HuH-7.5 (cell line): ENCODE measurements around the gene ATP9B.

Experiments used
- DNase-seq: peaks from one replicate; pipeline ENCODE4 v3.0.0; 2011; ENCODE audit warnings: low spot score

Gene ATP9B

GRCh38 chr18:79396431-79397246 lies 327.4 kb downstream of the ATP9B start:
- no peak for DNase-seq

GRCh38 chr18:79397247-79397829 lies 328.1 kb downstream of the ATP9B start:
- DNase-seq: no peak

- DNase-seq: no peak
Measured at GRCh38 chr18:79397830-79398761, 328.9 kb downstream of the ATP9B start.

- peak; percentile 45 for DNase-seq
Measured at GRCh38 chr18:79399275-79400081, 330.3 kb downstream of the ATP9B start.

GRCh38 chr18:79400091-79400590 lies 330.9 kb downstream of the ATP9B start:
- peak; percentile 86 for DNase-seq

- peak; percentile 45 for DNase-seq
Measured at GRCh38 chr18:79400591-79401381, 331.6 kb downstream of the ATP9B start.

GRCh38 chr18:79401494-79402208 lies 332.5 kb downstream of the ATP9B start:
- no peak for DNase-seq

GRCh38 chr18:79402209-79402576 lies 333.0 kb downstream of the ATP9B start:
- DNase-seq: no peak

GRCh38 chr18:79402977-79403722 lies 334.0 kb downstream of the ATP9B start:
- no peak for DNase-seq

- no peak for DNase-seq
Measured at GRCh38 chr18:79403723-79404566, 334.8 kb downstream of the ATP9B start.

GRCh38 chr18:79404567-79404910 lies 335.3 kb downstream of the ATP9B start:
- no peak for DNase-seq

- no peak for DNase-seq
Measured at GRCh38 chr18:79405019-79405780, 336.0 kb downstream of the ATP9B start.

- DNase-seq: no peak
Measured at GRCh38 chr18:79405781-79406575, 336.8 kb downstream of the ATP9B start.

GRCh38 chr18:79406708-79407107 lies 337.5 kb downstream of the ATP9B start:
- DNase-seq: no peak

- no peak for DNase-seq
Measured at GRCh38 chr18:79409313-79409712, 340.1 kb downstream of the ATP9B start.

GRCh38 chr18:79410171-79410641 lies 341.0 kb downstream of the ATP9B start:
- DNase-seq: no peak
